HG03025 (cell line): Measurements from ENCODE around the gene RNU1-2.
"Not testable (repeated sequence)": the region's sequence is repeated elsewhere in the genome, so short reads cannot be mapped to it uniquely, and the experiment has no call there.

Experiments used
- ATAC-seq: cut with Tn5 transposase; IDR thresholded peaks from one replicate; pipeline ENCODE4 v1.9.1; 2021; ENCODE audit warnings: mild to moderate bottlenecking, moderate library complexity; ENCODE audit not compliant: unreplicated experiment, low FRiP score

Gene RNU1-2

GRCh38 chr1:16886860-16887605, 8.7 kb upstream of the RNU1-2 start:
- no peak for ATAC-seq

- no peak for ATAC-seq
Measured at GRCh38 chr1:16888860-16889816, 6.6 kb upstream of the RNU1-2 start.

GRCh38 chr1:16890539-16891021, 5.2 kb upstream of the RNU1-2 start:
- not testable (repeated sequence) for ATAC-seq

GRCh38 chr1:16891057-16891456, 4.7 kb upstream of the RNU1-2 start:
- not testable (repeated sequence) for ATAC-seq

GRCh38 chr1:16892978-16893525, 2.7 kb upstream of the RNU1-2 start:
- ATAC-seq: not testable (repeated sequence)

DNA sequence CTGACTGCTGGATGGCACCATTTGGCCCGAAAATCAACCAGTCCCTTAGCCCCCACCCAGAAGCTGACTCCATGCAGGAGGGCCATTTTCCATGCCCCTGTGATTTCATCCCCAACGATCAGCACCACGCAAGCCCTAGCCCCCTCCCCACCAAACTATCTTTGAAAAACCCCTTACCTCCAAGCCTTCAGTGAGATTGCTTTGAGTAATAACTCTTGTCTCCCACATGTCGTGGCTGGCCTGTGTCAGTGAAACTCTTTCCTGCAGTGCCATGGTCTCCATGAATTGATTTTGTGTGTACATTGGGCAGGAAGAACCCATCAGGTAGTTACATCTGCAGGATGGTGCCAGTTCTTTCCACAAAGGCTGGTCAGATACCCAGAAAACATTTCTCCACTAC, 2.0 kb upstream of the RNU1-2 start:
- not testable (repeated sequence) for ATAC-seq

- ATAC-seq: not testable (repeated sequence)
Measured at GRCh38 chr1:16894338-16894737, 1.4 kb upstream of the RNU1-2 start.

GRCh38 chr1:16895233-16895597, 565 bp upstream of the RNU1-2 start:
- not testable (repeated sequence) for ATAC-seq

GRCh38 chr1:16896316-16897055, 706 bp downstream of the RNU1-2 start:
- ATAC-seq: not testable (repeated sequence)

GRCh38 chr1:16897653-16898052, 1.9 kb downstream of the RNU1-2 start:
- not testable (repeated sequence) for ATAC-seq

GRCh38 chr1:16898298-16898697, 2.5 kb downstream of the RNU1-2 start:
- ATAC-seq: not testable (repeated sequence)

GRCh38 chr1:16899020-16899419, 3.2 kb downstream of the RNU1-2 start:
- not testable (repeated sequence) for ATAC-seq

GRCh38 chr1:16900751-16901150, 5.0 kb downstream of the RNU1-2 start:
- no peak for ATAC-seq

GRCh38 chr1:16901371-16901770, 5.6 kb downstream of the RNU1-2 start:
- ATAC-seq: not testable (repeated sequence)

GRCh38 chr1:16903054-16903453, 7.3 kb downstream of the RNU1-2 start:
- no peak for ATAC-seq

DNA sequence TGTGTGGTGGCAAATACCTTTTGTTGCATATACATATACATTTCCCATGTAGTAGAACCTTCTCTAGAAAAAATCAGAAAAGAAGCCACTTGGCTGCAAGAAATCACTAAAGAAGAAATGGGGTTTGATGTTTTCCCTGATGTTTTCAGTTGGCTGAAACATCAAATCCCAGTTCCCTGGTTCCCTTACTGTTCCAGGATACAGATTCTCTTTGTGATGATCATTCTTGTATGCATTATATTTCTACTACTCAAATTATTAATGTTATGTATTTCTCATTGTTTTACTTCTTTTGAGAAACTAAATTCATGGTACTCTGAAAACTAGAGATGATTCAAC, 7.6 kb downstream of the RNU1-2 start:
- ATAC-seq: no peak

DNA sequence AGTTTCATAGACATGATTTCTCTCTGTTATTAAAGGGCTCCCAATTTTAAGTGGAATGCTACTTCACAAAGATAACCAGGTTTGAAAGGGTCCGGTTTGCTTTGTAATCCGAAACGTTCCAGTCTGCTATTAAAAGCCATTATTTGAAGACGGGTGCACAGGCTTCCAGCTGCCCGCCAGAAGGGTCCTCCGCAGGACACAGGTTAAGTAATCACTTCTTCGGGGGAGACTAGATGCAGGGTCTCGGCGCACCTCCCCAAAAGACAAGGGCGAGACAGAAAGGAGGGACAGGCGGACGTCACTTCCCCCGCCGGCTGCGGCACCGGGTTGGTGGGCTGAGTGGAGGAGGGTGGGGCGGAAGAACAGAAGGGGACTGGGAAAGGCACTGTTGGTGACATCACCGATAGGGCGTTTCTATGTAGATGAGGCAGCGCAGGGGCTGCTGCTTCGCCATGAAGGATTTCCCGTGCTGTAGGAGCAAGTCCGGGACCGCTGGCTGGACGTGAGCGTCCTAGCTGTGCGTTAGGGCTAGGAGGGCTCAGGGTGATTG, 8.9 kb downstream of the RNU1-2 start:
- peak; percentile 78 for ATAC-seq

GRCh38 chr1:16905110-16905867, 9.5 kb downstream of the RNU1-2 start:
- ATAC-seq: peak; percentile 73
